Mononuclear cell (primary cell): ENCODE data around the gene CREBZF. TPM values are rescaled to one million over a fixed set of nuclear protein-coding genes. Genes with fewer than 3 reads are reported as not detected.
A peak's percentile ranks its signal among the peaks of the same experiment; 100 is the strongest.
"Not testable (repeated sequence)": the region's sequence is repeated elsewhere in the genome, so short reads cannot be mapped to it uniquely, and the experiment has no call there.

Source experiments
- H3K27me3 ChIP-seq: 2 replicates; pipeline ENCODE4 v1.6.0; 2011; ENCODE audit warnings: low read length, control low read depth; ENCODE audit not compliant: insufficient read depth
- H3K4me1 ChIP-seq: 2 replicates; pipeline ENCODE4 v1.5.1; 2011; ENCODE audit warnings: mild to moderate bottlenecking, low read length, control low read depth; ENCODE audit not compliant: insufficient read depth
- H3K4me3 ChIP-seq: 2 replicates; pipeline ENCODE4 v1.5.1; 2011; ENCODE audit warnings: mild to moderate bottlenecking, low read length, moderate library complexity
- H3K9me3 ChIP-seq: 2 replicates; pipeline ENCODE4 v1.5.1; 2011; ENCODE audit warnings: low read depth, mild to moderate bottlenecking, control low read depth, low read length
- total RNA-seq: library from RNA; depleted of rRNA; stranded (reverse); fragments of >200 nt; gene quantifications from one replicate; pipeline ENCODE4 v1.2.3, GENCODE V29; 2012

Gene CREBZF
- total RNA-seq, 1 donor: 55.2 TPM

- H3K4me1 ChIP-seq: no peaks in the 10 kb centered on the region
- H3K9me3 ChIP-seq: no peaks in the 10 kb centered on the region
- H3K27me3 ChIP-seq: no peaks in the 10 kb centered on the region
- H3K4me3 ChIP-seq: no peak overlapping the region
Measured at GRCh38 chr11:85656777-85657176, 8.2 kb downstream of the CREBZF start.

- not testable (repeated sequence) for H3K4me3 ChIP-seq, H3K9me3 ChIP-seq, H3K4me1 ChIP-seq, H3K27me3 ChIP-seq
Measured at GRCh38 chr11:85654343-85654742, 10.6 kb downstream of the CREBZF start.

- Histone ChIP-seq H3K27me3 (no peaks in the 10 kb centered on the region), H3K4me1 (peaks cover 6% of the 10 kb centered on the region), H3K9me3 (no peaks in the 10 kb centered on the region), H3K4me3 (no peak overlapping the region)
Measured at GRCh38 chr11:85652786-85653447, 12.0 kb downstream of the CREBZF start.

- Histone ChIP-seq H3K4me3 (no peak overlapping the region), H3K9me3 (no peaks in the 10 kb centered on the region), H3K27me3 (no peaks in the 10 kb centered on the region), H3K4me1 (peaks cover 13% of the 10 kb centered on the region)
Measured at GRCh38 chr11:85651118-85651517, 13.8 kb downstream of the CREBZF start.

GRCh38 chr11:85647604-85648299, 17.2 kb downstream of the CREBZF start, which contains the start of gene TMEM126A:
TMEM126A (plus strand) TSS chr11:85647967; CDS start chr11:85650256, 2,289 bp downstream.
- H3K9me3 ChIP-seq: no peaks in the 10 kb centered on the region
- peak within 1 kb of the TSS; percentile 87 for H3K4me3 ChIP-seq
- peaks cover 13% of the 10 kb centered on the region for H3K4me1 ChIP-seq
- peaks cover 25% of the 10 kb centered on the region for H3K27me3 ChIP-seq

- Histone ChIP-seq H3K27me3 (peaks cover 30% of the 10 kb centered on the region), H3K9me3 (no peaks in the 10 kb centered on the region), H3K4me1 (peaks cover 13% of the 10 kb centered on the region), H3K4me3 (peak overlapping the region; percentile 87)
Measured at GRCh38 chr11:85647078-85647477, 17.9 kb downstream of the CREBZF start.

GRCh38 chr11:85643191-85643614, 21.7 kb downstream of the CREBZF start:
- H3K4me3 ChIP-seq: no peak overlapping the region
- peaks cover 9% of the 10 kb centered on the region for H3K4me1 ChIP-seq
- peaks cover 30% of the 10 kb centered on the region for H3K27me3 ChIP-seq
- H3K9me3 ChIP-seq: no peaks in the 10 kb centered on the region

GRCh38 chr11:85634747-85635146, 30.2 kb downstream of the CREBZF start:
- Histone ChIP-seq H3K27me3 (no peaks in the 10 kb centered on the region), H3K4me3 (no peak overlapping the region), H3K9me3 (no peaks in the 10 kb centered on the region), H3K4me1 (peaks cover 3% of the 10 kb centered on the region)

- peak overlapping the region; percentile 81 for H3K4me3 ChIP-seq
- H3K27me3 ChIP-seq: no peaks in the 10 kb centered on the region
- H3K9me3 ChIP-seq: no peaks in the 10 kb centered on the region
- peaks cover 21% of the 10 kb centered on the region for H3K4me1 ChIP-seq
Measured at GRCh38 chr11:85628771-85629341, 36.1 kb downstream of the CREBZF start.

- H3K4me1 ChIP-seq: peaks cover 21% of the 10 kb centered on the region
- H3K9me3 ChIP-seq: no peaks in the 10 kb centered on the region
- H3K27me3 ChIP-seq: no peaks in the 10 kb centered on the region
- peak within 1 kb of the TSS; percentile 81 for H3K4me3 ChIP-seq
Measured at GRCh38 chr11:85627998-85628770, 36.7 kb downstream of the CREBZF start, which contains the start of gene TMEM126B. TMEM126B (plus strand) TSS chr11:85628593; CDS start chr11:85628608, 15 bp downstream.

- Histone ChIP-seq H3K27me3 (no peaks in the 10 kb centered on the region), H3K4me3 (peak within 1 kb of the TSS; percentile 81), H3K9me3 (no peaks in the 10 kb centered on the region), H3K4me1 (peaks cover 21% of the 10 kb centered on the region)
Measured at GRCh38 chr11:85627332-85627997, 37.5 kb downstream of the CREBZF start, which contains the start of gene DLG2. DLG2 (minus strand) TSS chr11:85627344.

GRCh38 chr11:85626496-85626895, 38.4 kb downstream of the CREBZF start:
- Histone ChIP-seq H3K4me1 (peaks cover 21% of the 10 kb centered on the region), H3K4me3 (no peak overlapping the region)

GRCh38 chr11:85620256-85620655, 44.7 kb downstream of the CREBZF start:
- Histone ChIP-seq H3K4me1 (no peaks in the 10 kb centered on the region), H3K27me3 (no peaks in the 10 kb centered on the region), H3K9me3 (no peaks in the 10 kb centered on the region), H3K4me3 (no peak overlapping the region)

More at GRCh38 chr11:85626496-85626895, 38.4 kb downstream of the CREBZF start:
- H3K27me3 ChIP-seq: no peaks in the 10 kb centered on the region
- no peaks in the 10 kb centered on the region for H3K9me3 ChIP-seq

GRCh38 chr11:85619499-85619898, 45.4 kb downstream of the CREBZF start:
- Histone ChIP-seq H3K4me1 (no peaks in the 10 kb centered on the region), H3K27me3 (no peaks in the 10 kb centered on the region), H3K9me3 (no peaks in the 10 kb centered on the region), H3K4me3 (no peak overlapping the region)
